Measurements from ENCODE around the gene KICS2.
A peak's percentile ranks its signal among the peaks of the same experiment; 100 is the strongest.
"Not testable (repeated sequence)": the region's sequence is repeated elsewhere in the genome, so short reads cannot be mapped to it uniquely, and the experiment has no call there.

Gene KICS2

GRCh38 chr12:64222009-64222765 lies at the start of gene KICS2:
Gene KICS2, minus strand, starts transcription at chr12:64222296. Its CDS starts 59 bp downstream, at chr12:64222237.
- DNase-seq, result peak; percentile 90 to 91

DNA sequence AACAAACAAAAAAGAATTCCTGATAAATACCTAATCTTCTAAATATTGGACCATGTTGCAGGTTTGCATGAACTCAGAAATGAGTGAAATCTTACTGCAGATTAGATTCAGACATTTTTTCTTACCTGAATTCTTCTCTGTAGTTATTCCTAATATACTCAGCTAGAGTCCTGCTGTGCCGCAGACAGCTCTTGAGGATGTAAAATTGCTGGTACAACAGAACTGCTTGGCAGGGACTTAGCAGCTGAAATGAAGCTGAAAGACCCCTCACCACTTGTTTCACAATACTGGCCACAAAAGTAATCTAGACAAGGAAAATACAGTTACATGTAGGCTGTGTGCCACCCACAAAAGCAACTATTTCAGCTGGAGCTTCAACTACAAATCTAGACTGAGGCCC lies 48.3 kb upstream of the KICS2 start:
- no peak for DNase-seq

GRCh38 chr12:64269161-64269560 lies 47.1 kb upstream of the KICS2 start:
- DNase-seq, result no peak

DNA sequence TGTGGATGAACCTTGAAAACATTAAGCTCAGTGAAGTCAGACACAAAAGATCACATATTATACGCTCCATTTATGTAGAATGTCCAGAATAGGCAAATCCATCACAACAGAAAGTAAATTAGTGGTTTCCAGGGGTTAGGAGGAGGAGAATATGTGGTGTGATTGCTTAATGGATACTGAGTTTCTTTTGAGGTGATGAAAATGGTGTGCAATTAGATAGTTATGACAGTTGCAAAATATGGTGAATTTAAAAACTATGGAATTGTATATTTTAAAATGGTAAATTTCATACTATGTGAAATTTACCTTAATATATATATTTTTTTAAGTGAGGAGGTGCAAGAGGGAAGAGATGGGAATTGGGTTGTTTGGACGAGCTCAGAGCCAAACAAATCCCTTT lies 46.3 kb upstream of the KICS2 start:
- no peak for DNase-seq

- DNase-seq, result no peak
Observed at GRCh38 chr12:64265839-64266238, 43.7 kb upstream of the KICS2 start.

GRCh38 chr12:64261813-64262212 lies 39.7 kb upstream of the KICS2 start:
- no peak for DNase-seq

- no peak for DNase-seq
Observed at GRCh38 chr12:64258576-64258975, 36.5 kb upstream of the KICS2 start.

DNA sequence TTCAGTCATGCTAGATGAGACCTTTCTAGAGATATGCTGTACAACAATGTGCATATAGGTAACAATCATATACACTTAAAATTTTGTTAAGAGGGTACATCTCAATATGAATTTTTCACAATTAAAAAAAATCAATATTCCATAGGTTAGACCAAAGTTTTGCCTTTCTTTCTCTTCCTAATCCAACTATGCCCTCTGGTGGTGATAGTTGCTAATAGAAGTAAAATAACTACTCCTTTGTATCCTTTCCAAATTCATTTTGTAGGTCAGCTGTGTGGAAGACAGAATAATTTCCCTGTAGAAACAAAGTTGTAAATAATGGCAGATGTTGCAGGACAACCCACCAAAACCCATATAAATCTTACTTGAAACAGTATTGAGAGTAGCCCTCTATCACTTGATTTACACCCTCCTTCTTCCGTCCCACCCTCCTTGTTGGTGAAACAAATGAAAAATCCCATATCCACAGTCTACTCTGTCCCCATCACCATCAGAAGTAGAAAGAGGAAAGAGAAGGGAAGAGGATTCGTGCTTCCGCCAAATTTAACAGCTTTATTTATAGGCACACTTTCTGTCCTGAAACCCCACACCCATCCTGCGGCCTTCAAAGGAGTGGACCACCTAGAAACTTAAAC lies 34.2 kb upstream of the KICS2 start:
- DNase-seq, result no peak

DNA sequence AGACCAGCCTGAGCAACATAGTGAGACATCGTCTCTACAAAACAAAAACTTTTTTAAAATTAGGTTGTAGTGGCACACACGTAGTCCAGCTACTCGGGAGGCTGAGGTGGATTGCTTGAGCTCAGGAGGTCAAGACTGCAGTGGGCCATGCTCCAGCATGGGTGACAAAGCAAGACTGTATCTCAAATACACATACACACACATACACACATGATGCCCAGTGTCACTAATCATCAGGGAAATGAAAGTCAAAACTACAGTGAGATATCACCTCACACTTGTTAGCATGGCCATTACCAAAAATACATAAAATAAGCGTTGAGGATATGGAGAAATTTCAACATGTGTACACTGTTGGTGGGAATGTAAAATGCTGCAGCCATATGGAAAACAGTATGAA lies 33.2 kb upstream of the KICS2 start:
- DNase-seq, result no peak

DNA sequence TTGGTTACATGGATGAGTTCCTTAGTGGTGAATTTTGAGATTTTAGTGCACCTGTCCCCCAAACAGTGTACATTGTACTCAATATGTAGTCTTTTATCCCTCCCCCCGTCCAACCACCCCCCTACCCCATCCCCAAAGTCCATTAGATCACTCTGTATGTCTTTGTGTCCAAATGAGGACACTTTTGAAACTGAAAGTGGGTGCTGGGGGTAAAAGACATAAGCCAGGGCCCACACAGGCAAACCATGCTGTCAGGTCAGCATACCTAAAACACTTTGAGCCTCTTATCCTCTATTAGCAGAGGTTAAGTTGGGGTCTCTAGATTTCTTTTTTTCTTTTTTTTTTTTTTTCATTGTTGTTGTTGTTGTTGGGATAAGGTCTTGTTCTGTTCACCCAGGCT lies 31.3 kb upstream of the KICS2 start:
- no peak for DNase-seq

DNA sequence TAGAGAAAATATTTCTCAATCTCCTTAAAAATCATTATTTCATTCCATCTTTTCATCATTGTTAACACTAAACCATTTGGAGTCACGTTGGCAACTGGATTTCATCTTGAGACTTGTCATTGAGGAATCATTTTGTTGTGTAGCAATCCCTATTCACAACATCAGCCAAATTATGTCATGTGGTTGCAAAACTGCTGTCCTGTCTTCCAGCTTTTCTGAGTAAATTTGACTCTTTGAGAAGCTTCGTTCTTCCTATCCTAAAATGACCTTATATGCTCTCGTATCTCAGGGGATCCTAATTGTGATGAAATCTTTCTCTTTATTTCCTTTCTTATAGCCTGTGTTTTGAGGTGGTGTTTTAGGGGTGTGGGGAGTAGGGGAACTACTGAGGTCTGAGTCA lies 30.6 kb upstream of the KICS2 start:
- DNase-seq, result no peak

DNA sequence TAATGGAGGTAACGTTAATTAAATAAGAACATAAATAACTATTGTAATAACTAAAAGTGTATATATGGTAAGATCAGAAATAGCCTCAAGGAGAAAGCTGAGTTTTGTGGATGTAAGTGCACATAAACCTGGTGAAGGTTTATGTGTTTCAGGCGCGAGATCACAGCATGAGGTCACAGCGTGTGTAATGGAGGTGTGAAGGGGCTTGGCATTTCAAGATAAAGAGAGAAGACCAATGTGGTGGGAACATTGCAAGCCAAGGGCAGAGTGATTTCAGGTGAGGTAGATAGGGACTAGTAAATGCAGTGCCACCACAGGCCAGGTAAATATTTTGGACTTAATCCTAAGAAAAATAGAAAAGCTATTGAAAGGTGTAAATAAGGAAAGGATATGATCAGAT lies 21.7 kb upstream of the KICS2 start:
- DNase-seq, result no peak

DNA sequence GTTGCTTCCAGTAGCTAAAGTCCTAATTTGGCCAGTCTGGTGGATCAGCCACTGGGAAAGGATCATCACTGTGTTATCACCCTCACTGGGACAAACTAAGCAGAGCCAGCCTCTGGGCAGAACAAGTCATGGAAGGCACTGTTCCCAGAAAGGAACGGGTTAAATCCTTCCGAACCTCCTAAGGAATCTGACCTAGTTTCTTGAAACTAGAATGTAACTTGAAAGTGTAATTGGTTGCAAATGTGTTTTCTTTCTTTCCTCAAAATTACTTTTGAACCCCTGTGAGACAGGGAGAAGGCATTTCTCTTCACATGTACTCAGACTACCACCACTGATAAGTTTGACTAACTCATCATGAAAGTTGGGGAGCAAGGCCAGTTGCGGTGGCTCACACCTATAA lies 18.7 kb upstream of the KICS2 start:
- no peak for DNase-seq

DNA sequence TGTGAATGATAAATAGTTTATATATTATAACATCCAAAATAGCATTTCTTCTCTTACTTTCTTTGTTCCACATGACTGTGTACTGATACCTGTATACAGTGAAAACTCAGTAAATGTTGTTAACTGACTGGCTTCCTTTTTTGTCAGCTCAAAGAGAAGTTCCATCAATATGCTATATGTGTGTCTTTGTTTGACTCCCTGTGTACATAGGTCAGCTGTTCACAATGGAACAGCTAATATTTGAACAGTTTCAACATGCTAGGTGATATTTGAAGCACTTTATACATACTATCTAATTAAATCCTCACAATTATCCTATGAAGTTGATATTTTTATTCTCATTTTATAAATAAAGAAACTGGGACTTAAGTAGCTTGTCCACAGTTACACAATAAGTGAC lies 15.3 kb upstream of the KICS2 start:
- no peak for DNase-seq

DNA sequence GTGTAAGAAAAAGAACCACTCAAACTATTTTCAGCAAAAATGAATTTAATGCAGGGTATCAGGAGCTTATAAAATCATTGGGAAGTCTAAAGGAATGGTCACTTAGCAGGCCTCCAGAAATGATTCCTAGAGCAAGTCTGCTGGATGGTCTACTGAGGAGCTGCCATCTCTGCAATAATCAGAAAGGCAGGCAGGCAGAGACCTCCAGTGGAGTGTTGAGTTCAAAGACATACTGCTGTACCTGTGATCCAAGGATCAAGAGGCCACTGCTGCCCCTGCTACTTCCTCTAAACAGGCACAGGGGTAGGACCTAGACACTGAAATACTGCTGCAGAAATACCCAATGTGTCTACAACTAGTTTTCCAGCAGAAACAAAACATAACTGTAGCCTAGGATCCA lies 14.5 kb upstream of the KICS2 start:
- no peak for DNase-seq

DNA sequence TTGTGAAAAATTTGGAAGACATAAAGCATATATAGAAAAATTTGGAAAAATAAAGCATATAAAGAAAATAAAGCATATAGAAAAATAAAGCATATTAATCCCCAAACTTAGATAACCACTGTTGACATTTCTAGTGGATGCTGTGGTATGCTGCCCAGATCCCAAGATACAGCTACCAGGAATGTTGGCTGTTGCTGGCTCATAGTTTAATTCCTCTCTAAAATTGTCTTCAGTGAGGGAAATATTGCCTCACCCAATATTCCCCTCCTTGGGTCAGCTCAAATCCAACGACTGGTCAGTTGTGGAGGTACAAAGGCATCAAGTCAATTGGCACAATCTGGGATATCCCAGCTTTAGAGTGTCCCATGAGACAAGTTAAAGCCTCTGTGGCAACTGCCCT lies 10.1 kb upstream of the KICS2 start:
- DNase-seq, result no peak

- no peak for DNase-seq
Observed at GRCh38 chr12:64229796-64230195, 7.7 kb upstream of the KICS2 start.

DNA sequence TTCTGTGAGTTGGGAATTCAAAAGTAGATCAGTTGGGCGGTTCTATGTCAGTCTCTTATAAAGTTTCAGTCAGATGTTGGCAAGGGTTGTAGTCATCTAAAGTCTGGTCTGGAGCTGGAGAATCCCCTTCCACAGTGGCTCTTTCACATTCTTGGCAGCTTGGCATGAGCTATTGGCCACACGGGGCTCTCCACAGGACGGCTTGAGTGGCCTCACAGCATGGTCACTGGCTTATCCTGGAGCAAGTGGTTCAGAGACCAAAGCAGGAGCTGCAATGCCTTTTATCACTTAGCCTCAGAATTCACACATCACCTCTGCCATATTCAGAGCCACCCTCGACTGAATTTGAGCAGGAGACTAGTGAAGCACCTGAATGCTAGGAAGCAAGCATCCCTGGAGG lies 7.1 kb upstream of the KICS2 start:
- DNase-seq, result no peak

DNA sequence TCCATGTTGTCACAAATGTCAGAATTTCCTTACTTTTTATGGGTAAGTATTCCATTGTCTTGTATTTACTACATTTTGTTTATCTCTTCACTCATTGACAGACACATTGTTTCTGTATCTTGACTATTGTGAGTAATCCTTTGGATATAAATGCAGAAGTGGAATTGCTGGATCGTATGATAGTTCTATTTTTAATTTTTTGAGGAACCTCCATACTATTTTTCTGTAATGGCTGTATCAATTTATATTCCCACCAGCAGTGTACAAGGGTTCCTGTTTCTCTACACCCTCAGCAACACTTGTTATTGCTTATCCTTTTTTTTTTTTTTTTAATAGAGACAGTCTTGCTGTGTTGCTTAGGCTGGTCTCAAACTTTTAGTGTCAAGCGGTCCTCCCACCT lies 3.5 kb upstream of the KICS2 start:
- DNase-seq, result no peak

DNA sequence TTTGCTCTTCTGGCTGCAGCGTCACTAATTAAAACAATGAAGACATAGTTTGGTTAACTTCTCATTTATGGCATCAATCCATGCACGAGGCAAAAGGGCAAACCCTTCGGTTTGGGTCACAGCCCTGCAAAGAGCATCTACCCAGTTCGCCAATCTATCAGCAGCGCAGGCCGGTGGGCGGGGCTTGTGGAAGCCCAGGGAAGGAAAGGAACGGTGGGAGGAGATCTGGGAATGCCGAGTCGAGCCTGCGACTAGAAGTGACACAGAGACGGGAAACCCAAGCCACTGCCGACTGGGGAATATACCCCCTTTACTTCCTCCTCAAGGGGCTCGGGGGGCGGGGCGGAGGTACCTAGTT lies 466 bp downstream of the KICS2 start:
- DNase-seq, result peak; percentile 68 to 73

DNA sequence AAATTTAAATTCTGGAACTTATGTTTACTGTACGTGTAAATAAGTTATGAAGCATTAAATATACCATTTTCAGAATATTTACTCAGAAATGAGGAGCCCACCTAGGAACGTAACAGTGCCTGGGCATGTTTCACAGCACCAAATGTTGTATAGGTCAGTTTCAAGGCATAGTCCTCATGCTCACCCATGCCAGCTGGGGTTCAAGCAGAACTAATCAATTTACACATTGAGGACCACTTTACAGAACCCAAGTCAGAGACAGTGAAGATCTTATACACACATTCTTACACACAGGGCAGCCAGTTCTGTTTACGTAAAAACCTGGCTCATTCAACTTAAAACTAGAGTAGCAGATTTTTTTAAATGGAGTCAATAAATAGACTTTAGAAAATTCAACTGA lies 2.0 kb downstream of the KICS2 start:
- DNase-seq, result no peak

DNA sequence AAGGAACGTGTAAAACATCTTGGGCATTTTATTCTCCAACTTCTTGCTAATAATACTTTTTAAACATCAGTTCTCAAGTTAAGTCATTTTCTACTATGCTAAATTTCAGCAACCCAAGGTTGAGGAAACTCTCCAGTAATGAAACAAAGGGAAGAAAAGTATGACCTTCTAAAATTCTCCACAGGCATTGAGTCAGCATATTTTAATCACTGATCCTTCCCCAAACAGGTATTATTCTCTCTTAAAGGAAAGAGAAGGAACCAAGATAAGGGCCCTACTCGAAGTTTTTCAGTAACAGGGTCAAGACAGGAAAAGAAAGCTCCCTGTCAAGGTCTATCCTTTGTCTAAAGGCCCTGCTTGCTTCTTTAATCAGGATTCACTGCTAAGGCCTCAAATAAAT lies 3.0 kb downstream of the KICS2 start:
- DNase-seq, result no peak

- no peak for DNase-seq
Observed at GRCh38 chr12:64218597-64218996, 3.5 kb downstream of the KICS2 start.

- not testable (repeated sequence) for DNase-seq
Observed at GRCh38 chr12:64217643-64218042, 4.5 kb downstream of the KICS2 start.

GRCh38 chr12:64216239-64216638 lies 5.9 kb downstream of the KICS2 start:
- DNase-seq, result no peak

Data from stimulated activated CD4-positive, alpha-beta T cell treated with anti-CD3 and anti-CD28 coated beads, Interleukin-2, amount 100 ng/mL, for 24 hours (primary cell).